Neural cell (in vitro differentiated cells): ENCODE results near the gene EPB41L2.

Source experiments
- CTCF ChIP-seq: fragments of 450-650 bp; IDR thresholded peaks from 2 replicates; pipeline ENCODE4 v1.5.1; 2014; ENCODE audit warnings: antibody characterized with exemption, mild to moderate bottlenecking, moderate library complexity; ENCODE audit not compliant: poor library complexity, severe bottlenecking
- EZH2 ChIP-seq: fragments of 200-600, 300-800 bp; shearing (Covaris generic), sonication (generic); IDR thresholded peaks from 2 replicates; pipeline ENCODE4 v1.6.1; 2014; ENCODE audit warnings: antibody characterized with exemption, low read length, borderline replicate concordance, mild to moderate bottlenecking; ENCODE audit not compliant: insufficient read depth, poor library complexity, severe bottlenecking
- RAD21 ChIP-seq: fragments of 450-650 bp; conservative IDR thresholded peaks from 2 replicates; pipeline ENCODE4 v1.6.1; 2014; ENCODE audit warnings: antibody characterized with exemption, mild to moderate bottlenecking, moderate library complexity
- TF ChIP-seq, protein P1 (sequence below): IDR thresholded peaks from 2 replicates; pipeline ENCODE4 v1.6.1; 2012; ENCODE audit warnings: borderline replicate concordance

GRCh38 chr6:131103296-131103695 is 40.3 kb upstream of the EPB41L2 start:
- no peak for TF ChIP-seq CTCF
- TF ChIP-seq, protein P1, sequence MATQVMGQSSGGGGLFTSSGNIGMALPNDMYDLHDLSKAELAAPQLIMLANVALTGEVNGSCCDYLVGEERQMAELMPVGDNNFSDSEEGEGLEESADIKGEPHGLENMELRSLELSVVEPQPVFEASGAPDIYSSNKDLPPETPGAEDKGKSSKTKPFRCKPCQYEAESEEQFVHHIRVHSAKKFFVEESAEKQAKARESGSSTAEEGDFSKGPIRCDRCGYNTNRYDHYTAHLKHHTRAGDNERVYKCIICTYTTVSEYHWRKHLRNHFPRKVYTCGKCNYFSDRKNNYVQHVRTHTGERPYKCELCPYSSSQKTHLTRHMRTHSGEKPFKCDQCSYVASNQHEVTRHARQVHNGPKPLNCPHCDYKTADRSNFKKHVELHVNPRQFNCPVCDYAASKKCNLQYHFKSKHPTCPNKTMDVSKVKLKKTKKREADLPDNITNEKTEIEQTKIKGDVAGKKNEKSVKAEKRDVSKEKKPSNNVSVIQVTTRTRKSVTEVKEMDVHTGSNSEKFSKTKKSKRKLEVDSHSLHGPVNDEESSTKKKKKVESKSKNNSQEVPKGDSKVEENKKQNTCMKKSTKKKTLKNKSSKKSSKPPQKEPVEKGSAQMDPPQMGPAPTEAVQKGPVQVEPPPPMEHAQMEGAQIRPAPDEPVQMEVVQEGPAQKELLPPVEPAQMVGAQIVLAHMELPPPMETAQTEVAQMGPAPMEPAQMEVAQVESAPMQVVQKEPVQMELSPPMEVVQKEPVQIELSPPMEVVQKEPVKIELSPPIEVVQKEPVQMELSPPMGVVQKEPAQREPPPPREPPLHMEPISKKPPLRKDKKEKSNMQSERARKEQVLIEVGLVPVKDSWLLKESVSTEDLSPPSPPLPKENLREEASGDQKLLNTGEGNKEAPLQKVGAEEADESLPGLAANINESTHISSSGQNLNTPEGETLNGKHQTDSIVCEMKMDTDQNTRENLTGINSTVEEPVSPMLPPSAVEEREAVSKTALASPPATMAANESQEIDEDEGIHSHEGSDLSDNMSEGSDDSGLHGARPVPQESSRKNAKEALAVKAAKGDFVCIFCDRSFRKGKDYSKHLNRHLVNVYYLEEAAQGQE: no peak
- no peak for TF ChIP-seq RAD21
- no peak for TF ChIP-seq EZH2
